IMR-90 (cell line): ENCODE data around the gene RNPEP. TPM values are rescaled to one million over a fixed set of nuclear protein-coding genes. Genes with fewer than 3 reads are reported as not detected.

Source experiments
- ATAC-seq: fragments of 200-7000 bp; cut with Tn5 transposase; 2 replicates; pipeline ENCODE4 v1.9.1; 2020; ENCODE audit warnings: low read depth, mild to moderate bottlenecking, moderate library complexity
- BruUV-seq: library from RNA; stranded (reverse); fragments of 400-500 nt; replicated peaks from 2 replicates; lab custom pipeline; 2021; lab: Mats Ljungman, UMichigan
- CTCF ChIA-PET: fragments of 300-600 bp; formaldehyde crosslinking; extraction: SDS; loops from one replicate; lab custom pipeline; 2021; ENCODE audit warnings: antibody characterized with exemption; lab: Yijun Ruan, JAX
- POLR2A ChIA-PET: fragments of 300-600 bp; sonication (Branson Sonifier 250); formaldehyde crosslinking; loops from one replicate; lab custom pipeline; 2022; ENCODE audit warnings: antibody characterized with exemption; ENCODE audit not compliant: unreplicated experiment; lab: Charles Lee
- DNase-seq: peaks from one replicate; pipeline ENCODE4 v3.0.0; 2013
- H2AFZ ChIP-seq: replicated peaks from 2 replicates; pipeline ENCODE3; 2013; ENCODE audit warnings: low read length, mild to moderate bottlenecking; ENCODE audit not compliant: poor library complexity
- H2AK5ac ChIP-seq: 2 replicates; pipeline ENCODE4 v1.6.1; 2013; ENCODE audit warnings: low read depth, low read length, inconsistent platforms
- H2AK9ac ChIP-seq: replicated peaks from 2 replicates; pipeline ENCODE3; 2013; ENCODE audit warnings: mild to moderate bottlenecking, low read depth, low read length, moderate library complexity; ENCODE audit not compliant: poor library complexity
- H2BK120ac ChIP-seq: 2 replicates; pipeline ENCODE4 v1.6.1; 2013; ENCODE audit warnings: low read depth, low read length, inconsistent platforms
- H2BK15ac ChIP-seq: 3 replicates; pipeline ENCODE4 v1.6.1; 2013; ENCODE audit warnings: low read depth, low read length, inconsistent platforms
- H2BK20ac ChIP-seq: 2 replicates; pipeline ENCODE4 v1.6.1; 2013; ENCODE audit warnings: low read depth, mild to moderate bottlenecking, inconsistent platforms, low read length, moderate library complexity
- H2BK5ac ChIP-seq: 2 replicates; pipeline ENCODE4 v1.6.1; 2013; ENCODE audit warnings: mild to moderate bottlenecking, low read depth, low read length, inconsistent platforms; ENCODE audit not compliant: poor library complexity, severe bottlenecking
- H3K14ac ChIP-seq: replicated peaks from 2 replicates; pipeline ENCODE4 v1.6.1; 2013; ENCODE audit warnings: low read depth, low read length, inconsistent platforms
- H3K18ac ChIP-seq: 2 replicates; pipeline ENCODE4 v1.6.1; 2013; ENCODE audit warnings: low read depth, low read length, control low read depth
- H3K23ac ChIP-seq: 2 replicates; pipeline ENCODE4 v1.6.1; 2013; ENCODE audit warnings: low read depth, low read length, inconsistent platforms
- H3K27ac ChIP-seq: 2 replicates; pipeline ENCODE4 v1.5.1; 2013; ENCODE audit warnings: mild to moderate bottlenecking, control low read depth, low read length; ENCODE audit not compliant: insufficient read depth
- H3K27me3 ChIP-seq: 2 replicates; pipeline ENCODE4 v1.6.1; 2013; ENCODE audit warnings: low read length; ENCODE audit not compliant: control insufficient read depth, insufficient read depth
- H3K36me3 ChIP-seq: 2 replicates; pipeline ENCODE4 v1.6.1; 2013; ENCODE audit warnings: low read length, mixed read lengths; ENCODE audit not compliant: control insufficient read depth, insufficient read depth
- H3K4ac ChIP-seq: 2 replicates; pipeline ENCODE4 v1.6.1; 2013; ENCODE audit warnings: low read depth, low read length, inconsistent platforms
- H3K4me1 ChIP-seq: 2 replicates; pipeline ENCODE4 v1.6.1; 2013; ENCODE audit warnings: low read length, mixed read lengths; ENCODE audit not compliant: control insufficient read depth, insufficient read depth
- H3K4me2 ChIP-seq: 2 replicates; pipeline ENCODE4 v1.6.1; 2013; ENCODE audit warnings: low read depth, mild to moderate bottlenecking, control low read depth, low read length, moderate library complexity
- H3K4me3 ChIP-seq: 2 replicates; pipeline ENCODE4 v1.5.1; 2013; ENCODE audit warnings: low read depth, mild to moderate bottlenecking, control low read depth, low read length, moderate library complexity; ENCODE audit not compliant: insufficient read depth
- H3K56ac ChIP-seq: 2 replicates; pipeline ENCODE4 v1.6.1; 2013; ENCODE audit warnings: low read length, inconsistent platforms; ENCODE audit not compliant: insufficient read depth; ENCODE audit errors: extremely low read depth
- H3K79me1 ChIP-seq, 2 experiments: 2 replicates each; pipeline ENCODE4 v1.6.1; 2013; ENCODE audit warnings: low read length in 2 of 2, inconsistent platforms in 1 of 2, low read depth in 1 of 2
- H3K9ac ChIP-seq: 2 replicates; pipeline ENCODE4 v1.6.1; 2013; ENCODE audit warnings: low read depth, low read length, control low read depth
- H3K9me1 ChIP-seq: 2 replicates; pipeline ENCODE4 v1.6.1; 2013; ENCODE audit warnings: low read length, inconsistent platforms; ENCODE audit not compliant: insufficient read depth
- H3K9me3 ChIP-seq: 2 replicates; pipeline ENCODE4 v1.6.1; 2013; ENCODE audit warnings: low read length; ENCODE audit not compliant: control insufficient read depth, insufficient read depth
- H4K20me1 ChIP-seq: 2 replicates; pipeline ENCODE4 v1.6.1; 2013; ENCODE audit warnings: low read length, inconsistent platforms; ENCODE audit not compliant: insufficient read depth
- H4K5ac ChIP-seq: 2 replicates; pipeline ENCODE4 v1.6.1; 2013; ENCODE audit warnings: mild to moderate bottlenecking, low read depth, low read length, control low read depth
- H4K8ac ChIP-seq, 2 experiments: 2 replicates each; pipeline ENCODE4 v1.6.1; 2013; ENCODE audit warnings: low read depth in 2 of 2, low read length in 2 of 2, control low read depth in 1 of 2, inconsistent platforms in 1 of 2
- H4K91ac ChIP-seq: 2 replicates; pipeline ENCODE4 v1.6.1; 2013; ENCODE audit warnings: low read depth, low read length, inconsistent platforms; ENCODE audit not compliant: insufficient read depth
- BHLHE40 ChIP-seq: fragments of 150-350 bp; IDR thresholded peaks from 2 replicates; pipeline ENCODE4 v1.6.1; 2016; ENCODE audit warnings: mild to moderate bottlenecking, low read depth, low read length
- CEBPB ChIP-seq: IDR thresholded peaks from 2 replicates; pipeline ENCODE4 v1.6.1; 2012; ENCODE audit warnings: low read depth, low read length, improper control_type of control experiment
- CHD1 ChIP-seq: IDR thresholded peaks from 2 replicates; pipeline ENCODE4 v1.6.1; 2012; ENCODE audit warnings: low read depth, low read length, improper control_type of control experiment
- FOS ChIP-seq: fragments of 150-350 bp; IDR thresholded peaks from 2 replicates; pipeline ENCODE4 v1.6.1; 2016; ENCODE audit warnings: low read depth, low read length
- MAFK ChIP-seq: IDR thresholded peaks from 2 replicates; pipeline ENCODE4 v1.6.1; 2012; ENCODE audit warnings: low read depth, low read length, improper control_type of control experiment
- MAZ ChIP-seq: IDR thresholded peaks from 2 replicates; pipeline ENCODE4 v1.6.1; 2012; ENCODE audit warnings: low read depth, mild to moderate bottlenecking, low read length, improper control_type of control experiment, moderate library complexity, borderline replicate concordance
- MXI1 ChIP-seq: IDR thresholded peaks from 2 replicates; pipeline ENCODE4 v1.6.1; 2012; ENCODE audit warnings: low read depth, mild to moderate bottlenecking, low read length, moderate library complexity, borderline replicate concordance
- NFE2L2 ChIP-seq: fragments of 150-350 bp; IDR thresholded peaks from 2 replicates; pipeline ENCODE4 v1.6.1; 2016; ENCODE audit warnings: low read depth, mild to moderate bottlenecking, low read length
- POLR2A ChIP-seq: IDR thresholded peaks from 2 replicates; pipeline ENCODE4 v1.6.1; 2012; ENCODE audit warnings: mild to moderate bottlenecking, low read depth, low read length
- RAD21 ChIP-seq: IDR thresholded peaks from 2 replicates; pipeline ENCODE4 v1.6.1; 2012; ENCODE audit warnings: low read length, improper control_type of control experiment
- RCOR1 ChIP-seq: IDR thresholded peaks from 2 replicates; pipeline ENCODE4 v1.6.1; 2012; ENCODE audit warnings: mild to moderate bottlenecking, low read length, improper control_type of control experiment; ENCODE audit not compliant: insufficient replicate concordance
- SMC3 ChIP-seq: fragments of 150-350 bp; IDR thresholded peaks from 2 replicates; pipeline ENCODE4 v1.6.1; 2016; ENCODE audit warnings: low read depth, mild to moderate bottlenecking, antibody characterized with exemption, low read length, moderate library complexity
- WGBS, 2 experiments: methylation state at CpG; one replicate each; pipeline versions ENCODE4 v1.1.5 to v1.1.7; 2013; ENCODE audit warnings: missing lambda C conversion rate in 2 of 2; ENCODE audit not compliant: insufficient read length in 1 of 2; ENCODE audit errors: extremely low coverage in 2 of 2; 5-methylcytosine and 5-hydroxymethylcytosine counted together
- dilution Hi-C: fragments of 300-500 bp; cut with HindIII; formaldehyde crosslinking; loops from one replicate; pipeline ENCODE4 v1.14.3; 2018; ENCODE audit warnings: low sequenced_read_pairs; ENCODE audit not compliant: unreplicated experiment
- in situ Hi-C: fragments of 300-500 bp; cut with MboI; formaldehyde crosslinking; loops from 3 replicates; pipeline ENCODE4 v1.14.3; 2019; ENCODE audit warnings: low sequenced_read_pairs, inconsistent platforms, mixed read lengths
- intact Hi-C: fragments of 100-400 bp; cut with micrococcal nuclease; formaldehyde crosslinking; loops from 2 replicates; pipeline ENCODE4 v1.10.0; 2022
- polyA plus RNA-seq, 3 experiments: library from polyadenylated mRNA; depleted of rRNA; stranded (reverse); fragments of >200 nt; gene quantifications; 2 replicates each; pipeline ENCODE4 v1.2.3, GENCODE V29; 2012; ENCODE audit warnings: low replicate concordance in 1 of 3
- total RNA-seq: library from RNA; depleted of rRNA; stranded (reverse); fragments of >200 nt; gene quantifications from 2 replicates; pipeline ENCODE4 v1.2.3, GENCODE V29; 2012
- TF ChIP-seq, protein P1 (sequence below): fragments of 150-350 bp; IDR thresholded peaks from 2 replicates; pipeline ENCODE4 v1.6.1; 2017; ENCODE audit warnings: mild to moderate bottlenecking, antibody characterized with exemption, low read length, low read depth
- TF ChIP-seq, protein P2 (sequence below): conservative IDR thresholded peaks from 2 replicates; pipeline ENCODE4 v1.5.1; 2012; ENCODE audit warnings: mild to moderate bottlenecking, low read depth, low read length, improper control_type of control experiment
- TF ChIP-seq, protein P3 (sequence below): fragments of 150-350 bp; IDR thresholded peaks from 2 replicates; pipeline ENCODE4 v1.6.1; 2016; ENCODE audit warnings: low read depth, mild to moderate bottlenecking, low read length, moderate library complexity, borderline replicate concordance

Gene RNPEP
- total and polyA plus RNA-seq, 2 of the 4 experiments (the other 2 are of a cell fraction) = 49.8 to 75.4 TPM

DNA sequence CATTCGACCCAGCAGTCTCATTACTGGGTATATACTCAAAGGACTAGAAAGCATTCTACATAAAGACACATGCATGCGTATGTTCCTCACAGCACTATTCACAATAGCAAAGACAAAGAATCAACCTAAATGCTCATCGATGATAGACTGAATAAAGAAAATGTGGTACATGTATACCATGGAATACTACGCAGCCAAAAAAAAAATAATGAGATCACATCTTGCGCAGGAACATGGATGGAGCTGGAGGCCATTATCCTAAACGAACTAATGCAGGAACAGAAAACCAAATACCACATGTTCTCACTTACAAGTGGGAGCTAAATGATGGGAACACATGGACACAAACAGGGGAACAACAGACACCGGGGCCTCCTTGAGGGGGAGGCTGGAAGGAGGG lies 71.6 kb downstream of the RNPEP start:
- intact Hi-C loops = no loop called here
- H2AK5ac ChIP-seq = no peak overlapping the region
- DNase-seq (no peak), ATAC-seq (no peak)
- H3K9me3 ChIP-seq = no peaks in the 10 kb centered on the region
- H3K14ac ChIP-seq = no peak overlapping the region
- H3K79me1 ChIP-seq = no peaks in the 10 kb centered on the region
- H3K4me2 ChIP-seq = no peak overlapping the region
- H4K8ac ChIP-seq = no peak overlapping the region
- H3K36me3 ChIP-seq = no peaks in the 10 kb centered on the region
- ChIA-PET POLR2A (no interaction called here), CTCF (no interaction called here)
- H3K56ac ChIP-seq = no peak overlapping the region
- H3K4me3 ChIP-seq = no peak overlapping the region
- H3K4ac ChIP-seq = no peak overlapping the region
- dilution Hi-C loops = no loop called here
- WGBS, 2 experiments = 60% methylated on average over 1 of the region's 7 CpGs; no CpG with 5 or more reads in 1 of the 2 experiments
- peaks cover 2% of the 10 kb centered on the region; the same call in 1 of the 2 replicates for H3K4me1 ChIP-seq
- H3K23ac ChIP-seq = no peak overlapping the region
- H4K5ac ChIP-seq = no peak overlapping the region
- BruUV-seq = no TSS peak
- TF ChIP-seq CEBPB (no peak), NFE2L2 (no peak), MXI1 (no peak), CHD1 (no peak), MAFK (no peak), SMC3 (no peak), BHLHE40 (no peak), RCOR1 (no peak), FOS (no peak), MAZ (no peak), POLR2A (no peak), RAD21 (no peak)
- TF ChIP-seq, protein P1, sequence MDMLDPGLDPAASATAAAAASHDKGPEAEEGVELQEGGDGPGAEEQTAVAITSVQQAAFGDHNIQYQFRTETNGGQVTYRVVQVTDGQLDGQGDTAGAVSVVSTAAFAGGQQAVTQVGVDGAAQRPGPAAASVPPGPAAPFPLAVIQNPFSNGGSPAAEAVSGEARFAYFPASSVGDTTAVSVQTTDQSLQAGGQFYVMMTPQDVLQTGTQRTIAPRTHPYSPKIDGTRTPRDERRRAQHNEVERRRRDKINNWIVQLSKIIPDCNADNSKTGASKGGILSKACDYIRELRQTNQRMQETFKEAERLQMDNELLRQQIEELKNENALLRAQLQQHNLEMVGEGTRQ = no peak
- TF ChIP-seq, protein P2, sequence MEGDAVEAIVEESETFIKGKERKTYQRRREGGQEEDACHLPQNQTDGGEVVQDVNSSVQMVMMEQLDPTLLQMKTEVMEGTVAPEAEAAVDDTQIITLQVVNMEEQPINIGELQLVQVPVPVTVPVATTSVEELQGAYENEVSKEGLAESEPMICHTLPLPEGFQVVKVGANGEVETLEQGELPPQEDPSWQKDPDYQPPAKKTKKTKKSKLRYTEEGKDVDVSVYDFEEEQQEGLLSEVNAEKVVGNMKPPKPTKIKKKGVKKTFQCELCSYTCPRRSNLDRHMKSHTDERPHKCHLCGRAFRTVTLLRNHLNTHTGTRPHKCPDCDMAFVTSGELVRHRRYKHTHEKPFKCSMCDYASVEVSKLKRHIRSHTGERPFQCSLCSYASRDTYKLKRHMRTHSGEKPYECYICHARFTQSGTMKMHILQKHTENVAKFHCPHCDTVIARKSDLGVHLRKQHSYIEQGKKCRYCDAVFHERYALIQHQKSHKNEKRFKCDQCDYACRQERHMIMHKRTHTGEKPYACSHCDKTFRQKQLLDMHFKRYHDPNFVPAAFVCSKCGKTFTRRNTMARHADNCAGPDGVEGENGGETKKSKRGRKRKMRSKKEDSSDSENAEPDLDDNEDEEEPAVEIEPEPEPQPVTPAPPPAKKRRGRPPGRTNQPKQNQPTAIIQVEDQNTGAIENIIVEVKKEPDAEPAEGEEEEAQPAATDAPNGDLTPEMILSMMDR = no peak
- TF ChIP-seq, protein P3, sequence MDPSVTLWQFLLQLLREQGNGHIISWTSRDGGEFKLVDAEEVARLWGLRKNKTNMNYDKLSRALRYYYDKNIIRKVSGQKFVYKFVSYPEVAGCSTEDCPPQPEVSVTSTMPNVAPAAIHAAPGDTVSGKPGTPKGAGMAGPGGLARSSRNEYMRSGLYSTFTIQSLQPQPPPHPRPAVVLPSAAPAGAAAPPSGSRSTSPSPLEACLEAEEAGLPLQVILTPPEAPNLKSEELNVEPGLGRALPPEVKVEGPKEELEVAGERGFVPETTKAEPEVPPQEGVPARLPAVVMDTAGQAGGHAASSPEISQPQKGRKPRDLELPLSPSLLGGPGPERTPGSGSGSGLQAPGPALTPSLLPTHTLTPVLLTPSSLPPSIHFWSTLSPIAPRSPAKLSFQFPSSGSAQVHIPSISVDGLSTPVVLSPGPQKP = no peak
- no peak overlapping the region for H2BK15ac ChIP-seq
- H2AFZ ChIP-seq = no peak overlapping the region
- in situ Hi-C loops = no loop called here
- peaks cover 4% of the 10 kb centered on the region; the same call in 1 of the 2 replicates for H3K9me1 ChIP-seq
- H4K91ac ChIP-seq = no peak overlapping the region
- H2AK9ac ChIP-seq = no peak overlapping the region
- H3K27ac ChIP-seq = no peak overlapping the region
- no peak overlapping the region for H2BK20ac ChIP-seq
- no peak overlapping the region for H3K18ac ChIP-seq
- no peak overlapping the region for H2BK120ac ChIP-seq
- H3K9ac ChIP-seq = no peak overlapping the region
- peaks cover 4% of the 10 kb centered on the region for H3K27me3 ChIP-seq
- no peak overlapping the region for H2BK5ac ChIP-seq
- no peaks in the 10 kb centered on the region for H4K20me1 ChIP-seq
